ENCODE measurements around the gene FHL3. TPM values are rescaled to one million over a fixed set of nuclear protein-coding genes. Genes with fewer than 3 reads are reported as not detected.

Gene FHL3
- total RNA-seq, 1 donor = 21.4 TPM

- Histone ChIP-seq H3K79me2 (ENCODE audit: insufficient read depth, low read length) (peaks cover 53% of the 10 kb centered on the region), H3K9me3 (ENCODE audit: low read depth, low read length) (no peaks in the 10 kb centered on the region), H3K27ac (ENCODE audit: low read depth, low read length) (no peak overlapping the region), H3K4me2 (ENCODE audit: insufficient read depth, low read length) (peak overlapping the region; percentile 88), H3K27me3 (ENCODE audit: insufficient read depth, low read length) (no peaks in the 10 kb centered on the region), H4K20me1 (ENCODE audit: insufficient read depth, low read length) (peaks cover 16% of the 10 kb centered on the region), H3K4me3 (ENCODE audit: insufficient read depth, low read length) (no peak overlapping the region), H2AFZ (ENCODE audit: low read length) (no peak overlapping the region), H3K36me3 (ENCODE audit: insufficient read depth, low read length) (peaks cover 50% of the 10 kb centered on the region), H3K4me1 (ENCODE audit: insufficient read depth, low read length) (peaks cover 12% of the 10 kb centered on the region)
- DNase-seq (ENCODE audit: insufficient read length, low spot score, missing footprints) = no peak
- TF ChIP-seq, protein P1, sequence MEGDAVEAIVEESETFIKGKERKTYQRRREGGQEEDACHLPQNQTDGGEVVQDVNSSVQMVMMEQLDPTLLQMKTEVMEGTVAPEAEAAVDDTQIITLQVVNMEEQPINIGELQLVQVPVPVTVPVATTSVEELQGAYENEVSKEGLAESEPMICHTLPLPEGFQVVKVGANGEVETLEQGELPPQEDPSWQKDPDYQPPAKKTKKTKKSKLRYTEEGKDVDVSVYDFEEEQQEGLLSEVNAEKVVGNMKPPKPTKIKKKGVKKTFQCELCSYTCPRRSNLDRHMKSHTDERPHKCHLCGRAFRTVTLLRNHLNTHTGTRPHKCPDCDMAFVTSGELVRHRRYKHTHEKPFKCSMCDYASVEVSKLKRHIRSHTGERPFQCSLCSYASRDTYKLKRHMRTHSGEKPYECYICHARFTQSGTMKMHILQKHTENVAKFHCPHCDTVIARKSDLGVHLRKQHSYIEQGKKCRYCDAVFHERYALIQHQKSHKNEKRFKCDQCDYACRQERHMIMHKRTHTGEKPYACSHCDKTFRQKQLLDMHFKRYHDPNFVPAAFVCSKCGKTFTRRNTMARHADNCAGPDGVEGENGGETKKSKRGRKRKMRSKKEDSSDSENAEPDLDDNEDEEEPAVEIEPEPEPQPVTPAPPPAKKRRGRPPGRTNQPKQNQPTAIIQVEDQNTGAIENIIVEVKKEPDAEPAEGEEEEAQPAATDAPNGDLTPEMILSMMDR (IDR thresholded peaks at IDR 0.05; ENCODE audit: extremely low read depth, low read depth, low read length) = no peak
These were observed 9.6 kb upstream of the FHL3 start for GRCh38 chr1:38014724-38015424.

GRCh38 chr1:38014171-38014570, 8.9 kb upstream of the FHL3 start:
- TF ChIP-seq, protein P1 (IDR thresholded peaks at IDR 0.05; ENCODE audit: extremely low read depth, low read depth, low read length) = no peak
- Histone ChIP-seq H4K20me1 (ENCODE audit: insufficient read depth, low read length) (peaks cover 15% of the 10 kb centered on the region), H3K4me1 (ENCODE audit: insufficient read depth, low read length) (peaks cover 18% of the 10 kb centered on the region), H3K79me2 (ENCODE audit: insufficient read depth, low read length) (peaks cover 51% of the 10 kb centered on the region), H3K27me3 (ENCODE audit: insufficient read depth, low read length) (no peaks in the 10 kb centered on the region), H3K36me3 (ENCODE audit: insufficient read depth, low read length) (peaks cover 43% of the 10 kb centered on the region), H3K27ac (ENCODE audit: low read depth, low read length) (peak overlapping the region; percentile 50), H3K4me3 (ENCODE audit: insufficient read depth, low read length) (no peak overlapping the region), H2AFZ (ENCODE audit: low read length) (no peak overlapping the region), H3K9me3 (ENCODE audit: low read depth, low read length) (no peaks in the 10 kb centered on the region), H3K4me2 (ENCODE audit: insufficient read depth, low read length) (peak overlapping the region; percentile 88)
- DNase-seq (ENCODE audit: insufficient read length, low spot score, missing footprints) = peak; percentile 45

- Histone ChIP-seq H3K4me1 (ENCODE audit: insufficient read depth, low read length) (peaks cover 24% of the 10 kb centered on the region), H3K27me3 (ENCODE audit: insufficient read depth, low read length) (no peaks in the 10 kb centered on the region), H3K79me2 (ENCODE audit: insufficient read depth, low read length) (peaks cover 51% of the 10 kb centered on the region), H3K27ac (ENCODE audit: low read depth, low read length) (peak overlapping the region; percentile 94), H3K9me3 (ENCODE audit: low read depth, low read length) (no peaks in the 10 kb centered on the region), H3K4me2 (ENCODE audit: insufficient read depth, low read length) (peak overlapping the region; percentile 88), H4K20me1 (ENCODE audit: insufficient read depth, low read length) (peaks cover 12% of the 10 kb centered on the region), H3K36me3 (ENCODE audit: insufficient read depth, low read length) (peaks cover 34% of the 10 kb centered on the region), H2AFZ (ENCODE audit: low read length) (peak overlapping the region; percentile 95), H3K4me3 (ENCODE audit: insufficient read depth, low read length) (peak overlapping the region; percentile 83)
- DNase-seq (ENCODE audit: insufficient read length, low spot score, missing footprints) = peak; percentile 25
- TF ChIP-seq, protein P1 (IDR thresholded peaks at IDR 0.05; ENCODE audit: extremely low read depth, low read depth, low read length) = no peak
These were observed 7.9 kb upstream of the FHL3 start for GRCh38 chr1:38013227-38013622.

GRCh38 chr1:38012363-38013226, 7.3 kb upstream of the FHL3 start, which contains the start of gene UTP11:
Gene UTP11 (plus strand): TSS chr1:38012734. CDS start chr1:38012803, 69 bp downstream.
- peak within 1 kb of the TSS; percentile 95 for H2AFZ ChIP-seq (ENCODE audit: low read length)
- peaks cover 47% of the 10 kb centered on the region for H3K79me2 ChIP-seq (ENCODE audit: insufficient read depth, low read length)
- H3K9me3 ChIP-seq (ENCODE audit: low read depth, low read length) = no peaks in the 10 kb centered on the region
- H3K4me3 ChIP-seq (ENCODE audit: insufficient read depth, low read length) = peak within 1 kb of the TSS; percentile 83
- no peaks in the 10 kb centered on the region for H3K27me3 ChIP-seq (ENCODE audit: insufficient read depth, low read length)
- TF ChIP-seq, protein P1 (IDR thresholded peaks at IDR 0.05; ENCODE audit: extremely low read depth, low read depth, low read length) = no peak
- H3K4me1 ChIP-seq (ENCODE audit: insufficient read depth, low read length) = peaks cover 24% of the 10 kb centered on the region
- peaks cover 27% of the 10 kb centered on the region for H3K36me3 ChIP-seq (ENCODE audit: insufficient read depth, low read length)
- H3K4me2 ChIP-seq (ENCODE audit: insufficient read depth, low read length) = peak within 1 kb of the TSS; percentile 88
- peak within 1 kb of the TSS; percentile 94 for H3K27ac ChIP-seq (ENCODE audit: low read depth, low read length)
- DNase-seq (ENCODE audit: insufficient read length, low spot score, missing footprints) = peak; percentile 96
- peaks cover 12% of the 10 kb centered on the region for H4K20me1 ChIP-seq (ENCODE audit: insufficient read depth, low read length)
